Liver (tissue), 9 donors: Measurements from ENCODE around the gene TBL1XR1. TPM values are rescaled to one million over a fixed set of nuclear protein-coding genes. Genes with fewer than 3 reads are reported as not detected.

Source experiments
- DNase-seq: peaks from one replicate; pipeline ENCODE4 v3.0.0-alpha.2; 2017; ENCODE audit warnings: low spot score
- H3K27ac ChIP-seq, 2 donors: one replicate each; pipeline ENCODE4 v1.7.0; 2013; ENCODE audit warnings: inconsistent platforms in 2 of 2, low read length in 2 of 2, control low read depth in 1 of 2, low read depth in 1 of 2, mild to moderate bottlenecking in 1 of 2
- H3K27me3 ChIP-seq, 4 donors: one replicate each; pipeline versions ENCODE4 v1.6.1 to v1.7.0; 2013; ENCODE audit warnings: low read length in 3 of 4, inconsistent platforms in 1 of 4, mild to moderate bottlenecking in 1 of 4, moderate library complexity in 1 of 4; ENCODE audit not compliant: control insufficient read depth in 4 of 4, insufficient read depth in 4 of 4
- H3K36me3 ChIP-seq, 4 donors: one replicate each; pipeline versions ENCODE4 v1.6.1 to v1.7.0; 2013; ENCODE audit warnings: low read length in 3 of 4, mild to moderate bottlenecking in 3 of 4, low read depth in 1 of 4, moderate library complexity in 1 of 4; ENCODE audit not compliant: control insufficient read depth in 4 of 4, insufficient read depth in 3 of 4
- H3K4me1 ChIP-seq, 4 donors: one replicate each; pipeline versions ENCODE4 v1.6.1 to v1.7.0; 2013; ENCODE audit warnings: low read length in 3 of 4, mild to moderate bottlenecking in 3 of 4, moderate library complexity in 1 of 4; ENCODE audit not compliant: control insufficient read depth in 4 of 4, insufficient read depth in 4 of 4
- H3K4me3 ChIP-seq, 3 donors: one replicate each; pipeline versions ENCODE4 v1.6.1 to v1.7.0; 2013; ENCODE audit warnings: low read length in 3 of 3, control low read depth in 1 of 3, low read depth in 1 of 3, mild to moderate bottlenecking in 1 of 3
- H3K9ac ChIP-seq, 2 donors: one replicate each; pipeline ENCODE4 v1.7.0; 2013; ENCODE audit warnings: low read length in 2 of 2, mild to moderate bottlenecking in 2 of 2, moderate library complexity in 2 of 2, control low read depth in 1 of 2, low read depth in 1 of 2
- H3K9me3 ChIP-seq, 4 donors: one replicate each; pipeline versions ENCODE4 v1.6.1 to v1.7.0; 2013; ENCODE audit warnings: low read length in 3 of 4; ENCODE audit not compliant: control insufficient read depth in 4 of 4
- CTCF ChIP-seq: fragments of 150-350 bp; IDR thresholded peaks from 2 replicates; pipeline ENCODE4 v1.5.1; 2017; ENCODE audit warnings: improper control_type of control experiment, low read depth, low read length; ENCODE audit not compliant: missing input control
- EGR1 ChIP-seq, 2 donors: IDR thresholded peaks; 2 replicates each; pipeline ENCODE4 v1.6.1; 2016 to 2018; ENCODE audit warnings: antibody characterized with exemption in 2 of 2, low read depth in 2 of 2
- FOXA1 ChIP-seq: IDR thresholded peaks from 2 replicates; pipeline ENCODE4 v1.6.1; 2016; ENCODE audit warnings: antibody characterized with exemption
- FOXA2 ChIP-seq: IDR thresholded peaks from 2 replicates; pipeline ENCODE4 v1.6.1; 2016; ENCODE audit warnings: antibody characterized with exemption
- GABPA ChIP-seq, 2 donors: IDR thresholded peaks in 1 of 2; conservative IDR thresholded peaks in 1 of 2; 2 replicates each; pipeline ENCODE4 v1.6.1; 2016; ENCODE audit warnings: antibody characterized with exemption in 2 of 2, mild to moderate bottlenecking in 1 of 2, moderate library complexity in 1 of 2
- HNF4A ChIP-seq, 2 donors: conservative IDR thresholded peaks; 2 replicates each; pipeline ENCODE4 v1.6.1; 2016; ENCODE audit warnings: antibody characterized with exemption in 2 of 2, mild to moderate bottlenecking in 2 of 2
- HNF4G ChIP-seq: IDR thresholded peaks from 2 replicates; pipeline ENCODE4 v1.6.1; 2016; ENCODE audit warnings: antibody characterized with exemption
- JUND ChIP-seq, 2 donors: IDR thresholded peaks; 2 replicates each; pipeline ENCODE4 v1.6.1; 2016; ENCODE audit warnings: antibody characterized with exemption in 2 of 2
- NR2F2 ChIP-seq: IDR thresholded peaks from 2 replicates; pipeline ENCODE4 v1.6.1; 2016; ENCODE audit warnings: antibody characterized with exemption
- RAD21 ChIP-seq, 2 donors: IDR thresholded peaks; 2 replicates each; pipeline ENCODE4 v1.6.1; 2016; ENCODE audit warnings: antibody characterized with exemption in 2 of 2, mild to moderate bottlenecking in 2 of 2
- RXRA ChIP-seq, 2 donors: IDR thresholded peaks; 2 replicates each; pipeline ENCODE4 v1.6.1; 2017 to 2018; ENCODE audit warnings: antibody characterized with exemption in 2 of 2, mild to moderate bottlenecking in 1 of 2
- SP1 ChIP-seq: IDR thresholded peaks from 2 replicates; pipeline ENCODE4 v1.6.1; 2018; ENCODE audit warnings: antibody characterized with exemption, mild to moderate bottlenecking
- TAF1 ChIP-seq: conservative IDR thresholded peaks from 2 replicates; pipeline ENCODE4 v1.6.1; 2016; ENCODE audit warnings: antibody characterized with exemption, mild to moderate bottlenecking
- YY1 ChIP-seq: IDR thresholded peaks from 2 replicates; pipeline ENCODE4 v1.6.1; 2016; ENCODE audit warnings: antibody characterized with exemption, mild to moderate bottlenecking
- WGBS: extraction: QIAGEN DNeasy Blood & Tissue Kit; methylation state at CpG from one replicate; pipeline ENCODE4 v1.1.7; 2013; 5-methylcytosine and 5-hydroxymethylcytosine counted together
- polyA plus RNA-seq, 2 donors: library from polyadenylated mRNA; stranded (reverse) in 1 of 2; unstranded in 1 of 2; fragments of 200-250 nt in 1 of 2; fragments of >200 nt in 1 of 2; fragmentation: Nextera tagmentation in 1 of 2; extraction: Ambion mirVana in 1 of 2; gene quantifications; one replicate each; pipeline versions ENCODE4 v1.2.1 to v1.2.3, GENCODE V29; 2013 to 2015
- total RNA-seq, 2 donors: library from RNA; depleted of rRNA; stranded (reverse); fragments of >200 nt; gene quantifications; one replicate each; pipeline ENCODE4 v1.2.3, GENCODE V29; 2014
- TF ChIP-seq, protein P1 (sequence below): IDR thresholded peaks from 2 replicates; pipeline ENCODE4 v1.6.1; 2016; ENCODE audit warnings: antibody characterized with exemption, mild to moderate bottlenecking
- donor health status: healthy.
- donor health status: healthy.
- donor health status: healthy.
- donor health status: healthy.
- donor health status: healthy.

The TBL1XR1 gene
- total and polyA plus RNA-seq, 4 donors = 10.3 to 65.9 (median 33.2) TPM

GRCh38 chr3:177053107-177053506 is 144.2 kb downstream of the TBL1XR1 start:
- no peak for TF ChIP-seq GABPA (IDR thresholded peaks at IDR 0.05 in 1 of 2, conservative IDR thresholded peaks at IDR 0.05 in 1 of 2)
- TF ChIP-seq SP1 = no peak
- TF ChIP-seq RXRA (IDR thresholded peaks at IDR 0.05) = no peak
- no peak for TF ChIP-seq YY1
- TF ChIP-seq HNF4A (conservative IDR thresholded peaks at IDR 0.05) = no peak
- no peak for TF ChIP-seq EGR1 (IDR thresholded peaks at IDR 0.05; ENCODE audit: low read depth in 2 of 2)
- no peak for TF ChIP-seq NR2F2
- no peak for TF ChIP-seq FOXA1
- TF ChIP-seq HNF4G = no peak
- no peak for TF ChIP-seq FOXA2
- TF ChIP-seq, protein P1, sequence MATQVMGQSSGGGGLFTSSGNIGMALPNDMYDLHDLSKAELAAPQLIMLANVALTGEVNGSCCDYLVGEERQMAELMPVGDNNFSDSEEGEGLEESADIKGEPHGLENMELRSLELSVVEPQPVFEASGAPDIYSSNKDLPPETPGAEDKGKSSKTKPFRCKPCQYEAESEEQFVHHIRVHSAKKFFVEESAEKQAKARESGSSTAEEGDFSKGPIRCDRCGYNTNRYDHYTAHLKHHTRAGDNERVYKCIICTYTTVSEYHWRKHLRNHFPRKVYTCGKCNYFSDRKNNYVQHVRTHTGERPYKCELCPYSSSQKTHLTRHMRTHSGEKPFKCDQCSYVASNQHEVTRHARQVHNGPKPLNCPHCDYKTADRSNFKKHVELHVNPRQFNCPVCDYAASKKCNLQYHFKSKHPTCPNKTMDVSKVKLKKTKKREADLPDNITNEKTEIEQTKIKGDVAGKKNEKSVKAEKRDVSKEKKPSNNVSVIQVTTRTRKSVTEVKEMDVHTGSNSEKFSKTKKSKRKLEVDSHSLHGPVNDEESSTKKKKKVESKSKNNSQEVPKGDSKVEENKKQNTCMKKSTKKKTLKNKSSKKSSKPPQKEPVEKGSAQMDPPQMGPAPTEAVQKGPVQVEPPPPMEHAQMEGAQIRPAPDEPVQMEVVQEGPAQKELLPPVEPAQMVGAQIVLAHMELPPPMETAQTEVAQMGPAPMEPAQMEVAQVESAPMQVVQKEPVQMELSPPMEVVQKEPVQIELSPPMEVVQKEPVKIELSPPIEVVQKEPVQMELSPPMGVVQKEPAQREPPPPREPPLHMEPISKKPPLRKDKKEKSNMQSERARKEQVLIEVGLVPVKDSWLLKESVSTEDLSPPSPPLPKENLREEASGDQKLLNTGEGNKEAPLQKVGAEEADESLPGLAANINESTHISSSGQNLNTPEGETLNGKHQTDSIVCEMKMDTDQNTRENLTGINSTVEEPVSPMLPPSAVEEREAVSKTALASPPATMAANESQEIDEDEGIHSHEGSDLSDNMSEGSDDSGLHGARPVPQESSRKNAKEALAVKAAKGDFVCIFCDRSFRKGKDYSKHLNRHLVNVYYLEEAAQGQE = no peak
- TF ChIP-seq CTCF = no peak
- DNase-seq = no peak
- peaks cover 1 to 10% (median 4%) of the 10 kb centered on the region in 4 donors for H3K36me3 ChIP-seq

GRCh38 chr3:177051411-177051810 is 145.9 kb downstream of the TBL1XR1 start:
- Histone ChIP-seq H3K9me3 (no peaks in the 10 kb centered on the region), H3K36me3 (peaks cover 3 to 19% (median 12%) of the 10 kb centered on the region in 4 donors), H3K27ac (no peak overlapping the region), H3K9ac (no peak overlapping the region), H3K4me1 (peaks cover 0 to 5% (median 2%) of the 10 kb centered on the region in 4 donors), H3K27me3 (no peaks in the 10 kb centered on the region), H3K4me3 (no peak overlapping the region)
- 75% methylated on average over 4 of the region's 4 CpGs for WGBS
- TF ChIP-seq TAF1 (no peak), EGR1 (IDR thresholded peaks at IDR 0.05; ENCODE audit: low read depth in 2 of 2) (no peak), HNF4G (no peak), RXRA (IDR thresholded peaks at IDR 0.05) (no peak), FOXA1 (no peak), JUND (IDR thresholded peaks at IDR 0.05) (no peak), GABPA (IDR thresholded peaks at IDR 0.05 in 1 of 2, conservative IDR thresholded peaks at IDR 0.05 in 1 of 2) (no peak), RAD21 (IDR thresholded peaks at IDR 0.05) (no peak), FOXA2 (no peak), NR2F2 (no peak), YY1 (no peak), CTCF (no peak)
- DNase-seq = no peak

More at GRCh38 chr3:177053107-177053506, 144.2 kb downstream of the TBL1XR1 start:
- H3K4me3 ChIP-seq = no peak overlapping the region
- no peaks in the 10 kb centered on the region for H3K27me3 ChIP-seq
- no peak overlapping the region for H3K27ac ChIP-seq
- peaks cover 0 to 6% (median 2%) of the 10 kb centered on the region in 4 donors for H3K4me1 ChIP-seq
- no peak overlapping the region for H3K9ac ChIP-seq
- 90% methylated on average over 2 of the region's 2 CpGs for WGBS
- no peaks in the 10 kb centered on the region for H3K9me3 ChIP-seq
